SK-N-SH (cell line): ENCODE data around the gene OR3A2. TPM values are rescaled to one million over a fixed set of nuclear protein-coding genes. Genes with fewer than 3 reads are reported as not detected.

Source experiments
- CTCF ChIA-PET: fragments of 300-600, 350-600 bp; formaldehyde crosslinking; extraction: SDS; loops from one replicate; lab custom pipeline; 2021; lab: Yijun Ruan, JAX
- POLR2A ChIA-PET: fragments of 350-600 bp; sonication (Branson Sonifier 250); formaldehyde crosslinking; extraction: SDS; loops from one replicate; lab custom pipeline; 2020; ENCODE audit warnings: antibody characterized with exemption, inconsistent platforms; lab: Yijun Ruan, JAX
- DNase-seq: peaks from one replicate; pipeline ENCODE4 v3.0.0; 2012
- H2AFZ ChIP-seq: fragments of 200-600 bp; sonication (generic); 2 replicates; pipeline ENCODE4 v1.8.1; 2016; ENCODE audit warnings: antibody characterized with exemption, mild to moderate bottlenecking, low read depth
- H3F3A ChIP-seq: fragments of 200-600 bp; sonication (generic); replicated peaks from 2 replicates; pipeline ENCODE3; 2016; ENCODE audit warnings: antibody characterized with exemption, mild to moderate bottlenecking; ENCODE audit not compliant: insufficient read depth
- H3K27ac ChIP-seq, 2 experiments: fragments of 200-500 bp in 1 of 2; fragments of 200-600 bp in 1 of 2; sonication (Bioruptor generic) in 1 of 2; sonication (generic), shearing (Covaris generic) in 1 of 2; 2 replicates each; pipeline versions ENCODE4 v1.5.1 to v1.6.1; 2014 to 2016; ENCODE audit warnings: low read depth in 2 of 2, inconsistent platforms in 1 of 2, low read length in 1 of 2, mild to moderate bottlenecking in 1 of 2, mixed read lengths in 1 of 2
- H3K27me3 ChIP-seq: fragments of 200-600 bp; sonication (generic), shearing (Covaris generic); 2 replicates; pipeline ENCODE4 v1.6.1; 2016; ENCODE audit warnings: mixed run types; ENCODE audit not compliant: insufficient read depth
- H3K36me3 ChIP-seq, 2 experiments: fragments of 200-500 bp in 1 of 2; fragments of 200-600 bp in 1 of 2; sonication (Bioruptor generic) in 1 of 2; sonication (generic) in 1 of 2; replicated peaks in 1 of 2; 2 replicates each; pipeline versions ENCODE3 to v1.5.1; 2014 to 2016; ENCODE audit warnings: low read length in 1 of 2, mild to moderate bottlenecking in 1 of 2; ENCODE audit not compliant: insufficient read depth in 2 of 2, control insufficient read depth in 1 of 2
- H3K4me1 ChIP-seq, 2 experiments: fragments of 200-500 bp in 1 of 2; fragments of 200-600 bp in 1 of 2; sonication (Bioruptor generic) in 1 of 2; sonication (generic), shearing (Covaris generic) in 1 of 2; 2 replicates each; pipeline versions ENCODE4 v1.5.1 to v1.6.1; 2014 to 2016; ENCODE audit warnings: low read depth in 1 of 2, low read length in 1 of 2, mixed run types in 1 of 2; ENCODE audit not compliant: insufficient read depth in 2 of 2, control insufficient read depth in 1 of 2
- H3K4me2 ChIP-seq: fragments of 200-600 bp; sonication (generic), shearing (Covaris generic); 2 replicates; pipeline ENCODE4 v1.6.1; 2017; ENCODE audit warnings: mixed run types
- H3K4me3 ChIP-seq, 2 experiments: fragments of 200-500 bp in 1 of 2; fragments of 200-600 bp in 1 of 2; sonication (Bioruptor generic) in 1 of 2; sonication (generic), shearing (Covaris generic) in 1 of 2; 2 replicates each; pipeline versions ENCODE4 v1.5.1 to v1.8.1; 2014 to 2016; ENCODE audit warnings: low read depth in 2 of 2, inconsistent platforms in 1 of 2, low read length in 1 of 2, mild to moderate bottlenecking in 1 of 2, mixed read lengths in 1 of 2, moderate library complexity in 1 of 2
- H3K79me2 ChIP-seq: fragments of 200-600 bp; sonication (generic); 2 replicates; pipeline ENCODE4 v1.8.1; 2017; ENCODE audit warnings: mild to moderate bottlenecking; ENCODE audit not compliant: insufficient read depth
- H3K9ac ChIP-seq: fragments of 200-600 bp; sonication (generic); 2 replicates; pipeline ENCODE4 v1.6.1; 2017; ENCODE audit warnings: mixed run types
- H3K9me2 ChIP-seq: fragments of 200-600 bp; sonication (generic); 2 replicates; pipeline ENCODE4 v1.6.1; 2017; ENCODE audit warnings: mixed run types
- H3K9me3 ChIP-seq: fragments of 200-600 bp; sonication (generic); 2 replicates; pipeline ENCODE4 v1.6.1; 2017; ENCODE audit warnings: mixed run types, mild to moderate bottlenecking, moderate library complexity
- H4K20me1 ChIP-seq: fragments of 200-600 bp; sonication (generic); 2 replicates; pipeline ENCODE4 v1.6.1; 2017; ENCODE audit warnings: mild to moderate bottlenecking, mixed run types; ENCODE audit not compliant: insufficient read depth
- EZH2phosphoT487 ChIP-seq: fragments of 200-600 bp; sonication (generic); IDR thresholded peaks from 2 replicates; pipeline ENCODE4 v1.6.1; 2017; ENCODE audit warnings: low read depth, mixed run types, mild to moderate bottlenecking, antibody characterized with exemption, moderate library complexity, borderline replicate concordance
- FOSL2 ChIP-seq: IDR thresholded peaks from 2 replicates; pipeline ENCODE4 v1.4.0; 2012; ENCODE audit warnings: low read depth, mild to moderate bottlenecking, moderate library complexity, borderline replicate concordance
- FOXJ3 ChIP-seq: sonication (generic); formaldehyde crosslinking; IDR thresholded peaks from 2 replicates; pipeline ENCODE4 v1.5.1; 2020; ENCODE audit warnings: mild to moderate bottlenecking, missing genetic modification reagents
- MXI1 ChIP-seq: IDR thresholded peaks from 2 replicates; pipeline ENCODE4 v1.6.1; 2012; ENCODE audit warnings: mild to moderate bottlenecking, low read depth, low read length, improper control_type of control experiment
- POLR2AphosphoS5 ChIP-seq: IDR thresholded peaks from 2 replicates; pipeline ENCODE4 v1.6.1; 2012; ENCODE audit warnings: low read depth, low read length
- RFX5 ChIP-seq: IDR thresholded peaks from 2 replicates; pipeline ENCODE4 v1.6.1; 2012; ENCODE audit warnings: mild to moderate bottlenecking, improper control_type of control experiment, low read length
- RXRA ChIP-seq: IDR thresholded peaks from 2 replicates; pipeline ENCODE4 v1.4.0; 2012; ENCODE audit warnings: low read depth, mild to moderate bottlenecking, borderline replicate concordance
- SIN3A ChIP-seq: IDR thresholded peaks from 2 replicates; pipeline ENCODE4 v1.6.1; 2012; ENCODE audit warnings: low read depth, mild to moderate bottlenecking, low read length, moderate library complexity, borderline replicate concordance
- SMC3 ChIP-seq: IDR thresholded peaks from 2 replicates; pipeline ENCODE4 v1.6.1; 2012; ENCODE audit warnings: low read depth, low read length, improper control_type of control experiment
- YY1 ChIP-seq: IDR thresholded peaks from 2 replicates; pipeline ENCODE4 v1.4.0; 2012; ENCODE audit warnings: low read depth, mild to moderate bottlenecking
- WGBS: methylation state at CpG from one replicate; pipeline ENCODE4 v1.1.6; 2017; ENCODE audit warnings: low lambda C conversion rate; 5-methylcytosine and 5-hydroxymethylcytosine counted together
- polyA plus RNA-seq, 3 experiments: library from polyadenylated mRNA; depleted of rRNA; stranded (reverse); fragments of >200 nt; gene quantifications; 2 replicates each; pipeline ENCODE4 v1.2.3, GENCODE V29; 2012
- TF ChIP-seq, protein P1 (sequence below): IDR thresholded peaks from 2 replicates; pipeline ENCODE4 v1.4.0; 2012; ENCODE audit warnings: low read depth

The OR3A2 gene
- polyA plus RNA-seq (2012; rRNA removed), result not detected in 2 replicates
- polyA plus RNA-seq (2012; cell fraction: cytosol; rRNA removed), result not detected in 2 replicates
- polyA plus RNA-seq (2012; cell fraction: nucleus; rRNA removed), result not detected in 2 replicates

DNA sequence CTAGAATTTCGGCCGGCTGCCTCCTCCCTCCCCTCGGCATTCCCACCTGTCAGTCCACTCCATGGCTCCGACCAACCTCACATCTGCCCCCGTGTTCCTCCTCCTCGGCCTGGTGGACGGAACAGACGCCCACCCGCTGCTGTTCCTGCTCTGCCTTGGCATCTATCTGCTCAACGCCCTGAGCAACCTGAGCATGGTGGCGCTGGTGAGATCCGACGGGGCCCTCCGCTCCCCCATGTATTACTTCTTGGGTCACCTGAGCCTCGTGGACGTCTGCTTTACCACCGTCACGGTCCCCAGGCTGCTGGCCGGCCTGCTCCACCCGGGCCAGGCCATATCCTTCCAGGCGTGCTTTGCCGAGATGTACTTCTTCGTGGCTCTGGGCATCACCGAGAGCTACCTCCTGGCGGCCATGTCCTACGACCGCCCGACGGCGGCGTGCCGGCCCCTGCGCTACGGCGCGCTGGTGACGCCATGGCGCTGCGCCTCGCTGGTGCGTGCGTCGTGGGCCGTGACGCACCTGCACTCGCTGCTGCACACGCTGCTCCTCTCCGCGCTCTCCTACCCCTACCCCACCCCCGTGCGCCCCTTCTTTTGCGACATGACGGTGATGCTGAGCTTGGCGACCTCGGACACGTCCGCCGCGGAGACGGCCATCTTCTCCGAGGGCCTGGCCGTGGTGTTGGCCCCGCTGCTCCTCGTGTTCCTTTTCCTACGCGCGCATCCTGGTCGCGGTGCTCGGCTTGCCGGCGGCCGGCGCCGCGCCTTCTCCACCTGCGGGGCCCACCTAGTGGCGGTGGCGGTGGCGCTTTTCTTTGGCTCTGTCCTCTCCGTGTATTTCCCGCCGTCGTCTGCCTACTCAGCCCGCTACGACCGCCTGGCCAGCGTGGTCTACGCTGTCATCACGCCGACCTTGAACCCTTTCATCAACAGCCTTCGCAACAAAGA is at the start of gene OR3A2:
TSS of gene OR3A2 (minus strand) at position 440 of the 948 bp plus-strand sequence.
- Histone ChIP-seq H3K27me3 (peaks cover 20% of the 10 kb centered on the region; the same call in 1 of the 2 replicates), H3K4me2 (no peak within 1 kb of the TSS), H3K9me3 (no peaks in the 10 kb centered on the region)
- POLR2A ChIA-PET, result no interaction called here
- TF ChIP-seq RXRA, result no peak
- TF ChIP-seq FOXJ3 (CRISPR knock-in tag), result no peak
- TF ChIP-seq, protein P1, sequence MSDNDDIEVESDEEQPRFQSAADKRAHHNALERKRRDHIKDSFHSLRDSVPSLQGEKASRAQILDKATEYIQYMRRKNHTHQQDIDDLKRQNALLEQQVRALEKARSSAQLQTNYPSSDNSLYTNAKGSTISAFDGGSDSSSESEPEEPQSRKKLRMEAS, result no peak
- no peak for TF ChIP-seq EZH2phosphoT487
- TF ChIP-seq SIN3A, result no peak
- no peak for TF ChIP-seq MXI1
- no peak for TF ChIP-seq POLR2AphosphoS5
- TF ChIP-seq YY1, result no peak
- TF ChIP-seq, all 33 proteins: peak for 0
- CTCF ChIA-PET, result no interaction called here
- WGBS, result 35% methylated on average over 65 of the region's 92 CpGs
- Histone ChIP-seq H3K79me2 (no peaks in the 10 kb centered on the region), H2AFZ (no peak within 1 kb of the TSS), H3K4me3 (no peak within 1 kb of the TSS), H3F3A (no peaks in the 10 kb centered on the region), H3K36me3 (no peaks in the 10 kb centered on the region), H4K20me1 (no peaks in the 10 kb centered on the region), H3K27ac (no peak within 1 kb of the TSS), H3K4me1 (no peaks in the 10 kb centered on the region), H3K9ac (no peak within 1 kb of the TSS), H3K9me2 (no peaks in the 10 kb centered on the region)
- DNase-seq, result no peak

DNA sequence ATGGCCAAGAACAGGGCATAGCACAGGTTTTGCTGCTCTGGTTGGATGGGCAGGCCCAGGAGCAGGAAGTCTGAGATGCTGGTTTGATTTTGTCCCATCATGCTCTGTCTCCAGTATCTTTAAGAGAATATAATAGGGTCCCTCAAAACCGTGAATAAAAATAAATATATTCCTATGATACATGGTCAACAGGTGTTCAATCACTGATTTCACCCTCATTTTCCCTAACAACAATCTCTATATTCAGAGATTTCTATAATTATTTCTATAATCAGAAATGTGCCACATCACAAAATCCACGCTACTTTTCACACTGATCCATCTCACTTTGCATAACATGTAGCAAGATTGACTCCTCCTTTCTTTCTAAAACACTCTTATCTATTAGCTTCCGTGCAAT is 47.6 kb upstream of the OR3A2 start, which contains the start of gene OR1E2:
TSS of gene OR1E2 (minus strand) at position 101 of the 400 bp plus-strand sequence. CDS start at position 101, 0 bp downstream.
- H3K9me3 ChIP-seq, result no peaks in the 10 kb centered on the region
- no peak within 1 kb of the TSS for H3K4me3 ChIP-seq
- ChIA-PET CTCF (no interaction called here), POLR2A (no interaction called here)
- DNase-seq, result no peak
- H2AFZ ChIP-seq, result no peak within 1 kb of the TSS
- no peaks in the 10 kb centered on the region for H3K27me3 ChIP-seq
- no peak within 1 kb of the TSS for H3K4me2 ChIP-seq
- no peak within 1 kb of the TSS for H3K9ac ChIP-seq
- TF ChIP-seq SMC3 (no peak), RFX5 (no peak), FOSL2 (no peak)
- TF ChIP-seq, protein P1, result no peak
- no peaks in the 10 kb centered on the region for H3K9me2 ChIP-seq
- no peak within 1 kb of the TSS for H3K27ac ChIP-seq
- WGBS, result 2% methylated on average over 3 of the region's 3 CpGs
- no peaks in the 10 kb centered on the region for H3K36me3 ChIP-seq
- H4K20me1 ChIP-seq, result no peaks in the 10 kb centered on the region
- no peaks in the 10 kb centered on the region for H3F3A ChIP-seq
- no peaks in the 10 kb centered on the region for H3K4me1 ChIP-seq
- no peaks in the 10 kb centered on the region for H3K79me2 ChIP-seq
